Activated naive CD4-positive, alpha-beta T cell treated with Interleukin-2 at 50 U/mL for 16 hours (primary cell): ENCODE results near the gene SPAM1.
"Not testable (repeated sequence)": the region's sequence is repeated elsewhere in the genome, so short reads cannot be mapped to it uniquely, and the experiment has no call there.

Source experiments
- DNase-seq: peaks from one replicate; pipeline ENCODE4 v3.0.0-alpha.2; 2020

The SPAM1 gene

GRCh38 chr7:123958186-123958703 lies 33.2 kb downstream of the SPAM1 start:
- no peak for DNase-seq

GRCh38 chr7:123961771-123962170 lies 36.7 kb downstream of the SPAM1 start:
- DNase-seq, result no peak

- DNase-seq, result no peak
Observed at GRCh38 chr7:123966936-123967335, 41.9 kb downstream of the SPAM1 start.

GRCh38 chr7:123972045-123972444 lies 47.0 kb downstream of the SPAM1 start:
- DNase-seq, result no peak

GRCh38 chr7:123972831-123973230 lies 47.8 kb downstream of the SPAM1 start:
- no peak for DNase-seq

- no peak for DNase-seq
Observed at GRCh38 chr7:123974326-123974908, 49.4 kb downstream of the SPAM1 start.

- DNase-seq, result no peak
Observed at GRCh38 chr7:123975084-123975483, 50.0 kb downstream of the SPAM1 start.

GRCh38 chr7:123977081-123977480 lies 52.0 kb downstream of the SPAM1 start:
- DNase-seq, result no peak

- no peak for DNase-seq
Observed at GRCh38 chr7:123979876-123980275, 54.8 kb downstream of the SPAM1 start.

GRCh38 chr7:123987445-123987844 lies 62.4 kb downstream of the SPAM1 start:
- no peak for DNase-seq

- no peak for DNase-seq
Observed at GRCh38 chr7:123992913-123993518, 68.0 kb downstream of the SPAM1 start.

GRCh38 chr7:123993996-123994395 lies 69.0 kb downstream of the SPAM1 start:
- DNase-seq, result no peak

- DNase-seq, result no peak
Observed at GRCh38 chr7:123994449-123994848, 69.4 kb downstream of the SPAM1 start.

- DNase-seq, result no peak
Observed at GRCh38 chr7:123995617-123996326, 70.7 kb downstream of the SPAM1 start.

GRCh38 chr7:123996327-123996625 lies 71.2 kb downstream of the SPAM1 start:
- DNase-seq, result no peak

- no peak for DNase-seq
Observed at GRCh38 chr7:123998921-123999320, 73.9 kb downstream of the SPAM1 start.

GRCh38 chr7:123999703-124000102 lies 74.7 kb downstream of the SPAM1 start:
- no peak for DNase-seq

GRCh38 chr7:124008296-124008695 lies 83.3 kb downstream of the SPAM1 start:
- not testable (repeated sequence) for DNase-seq

GRCh38 chr7:124009321-124009720 lies 84.3 kb downstream of the SPAM1 start:
- no peak for DNase-seq
